HG03108 (cell line): ENCODE results near the gene JAKMIP2.
"Not testable (repeated sequence)": the region's sequence is repeated elsewhere in the genome, so short reads cannot be mapped to it uniquely, and the experiment has no call there.

Experiments used
- ATAC-seq: cut with Tn5 transposase; IDR thresholded peaks from one replicate; pipeline ENCODE4 v1.9.1; 2021; ENCODE audit warnings: moderate library complexity; ENCODE audit not compliant: unreplicated experiment

JAKMIP2 gene

GRCh38 chr5:147750065-147750464 lies 32.5 kb downstream of the JAKMIP2 start:
- no peak for ATAC-seq

- no peak for ATAC-seq
Measured at GRCh38 chr5:147748590-147748989, 33.9 kb downstream of the JAKMIP2 start.

GRCh38 chr5:147746986-147747385 lies 35.5 kb downstream of the JAKMIP2 start:
- no peak for ATAC-seq

- ATAC-seq: no peak
Measured at GRCh38 chr5:147743678-147744374, 38.7 kb downstream of the JAKMIP2 start.

- ATAC-seq: no peak
Measured at GRCh38 chr5:147743012-147743411, 39.5 kb downstream of the JAKMIP2 start.

- ATAC-seq: no peak
Measured at GRCh38 chr5:147742151-147742550, 40.4 kb downstream of the JAKMIP2 start.

GRCh38 chr5:147740864-147741263 lies 41.7 kb downstream of the JAKMIP2 start:
- ATAC-seq: no peak

GRCh38 chr5:147737921-147738320 lies 44.6 kb downstream of the JAKMIP2 start:
- ATAC-seq: no peak

GRCh38 chr5:147735621-147736125 lies 46.9 kb downstream of the JAKMIP2 start:
- no peak for ATAC-seq

- ATAC-seq: no peak
Measured at GRCh38 chr5:147734894-147735293, 47.6 kb downstream of the JAKMIP2 start.

- ATAC-seq: no peak
Measured at GRCh38 chr5:147733075-147733474, 49.5 kb downstream of the JAKMIP2 start.

GRCh38 chr5:147732291-147732883 lies 50.1 kb downstream of the JAKMIP2 start:
- ATAC-seq: no peak

- ATAC-seq: no peak
Measured at GRCh38 chr5:147731431-147732290, 50.9 kb downstream of the JAKMIP2 start.

GRCh38 chr5:147727200-147727599 lies 55.3 kb downstream of the JAKMIP2 start:
- no peak for ATAC-seq

- not testable (repeated sequence) for ATAC-seq
Measured at GRCh38 chr5:147721191-147721960, 61.2 kb downstream of the JAKMIP2 start.

GRCh38 chr5:147713550-147714295 lies 68.8 kb downstream of the JAKMIP2 start:
- no peak for ATAC-seq

- ATAC-seq: no peak
Measured at GRCh38 chr5:147712598-147712997, 69.9 kb downstream of the JAKMIP2 start.

GRCh38 chr5:147712019-147712418 lies 70.5 kb downstream of the JAKMIP2 start:
- no peak for ATAC-seq

GRCh38 chr5:147711019-147711418 lies 71.5 kb downstream of the JAKMIP2 start:
- no peak for ATAC-seq

- no peak for ATAC-seq
Measured at GRCh38 chr5:147708708-147709107, 73.8 kb downstream of the JAKMIP2 start.
